Thymus (tissue), 11 donors: ENCODE data around the gene CLIC1. TPM values are rescaled to one million over a fixed set of nuclear protein-coding genes. Genes with fewer than 3 reads are reported as not detected.

Experiments used
- DNase-seq, 9 donors: peaks; one replicate each; pipeline ENCODE4 v3.0.0-alpha.2; 2013; ENCODE audit warnings: low spot score in 9 of 9, low read depth in 6 of 9, missing footprints in 1 of 9
- H3K27ac ChIP-seq, 2 donors: one replicate each; pipeline ENCODE4 v1.5.1; 2013; ENCODE audit warnings: control low read depth in 1 of 2, low read depth in 1 of 2, low read length in 1 of 2, mild to moderate bottlenecking in 1 of 2, moderate library complexity in 1 of 2
- H3K27me3 ChIP-seq, 2 donors: one replicate each; pipeline ENCODE4 v1.5.1; 2013; ENCODE audit warnings: low read length in 1 of 2; ENCODE audit not compliant: control insufficient read depth in 2 of 2, insufficient read depth in 1 of 2
- H3K36me3 ChIP-seq, 2 donors: one replicate each; pipeline ENCODE4 v1.5.1; 2013; ENCODE audit warnings: low read length in 1 of 2, mild to moderate bottlenecking in 1 of 2, moderate library complexity in 1 of 2; ENCODE audit not compliant: control insufficient read depth in 2 of 2, insufficient read depth in 2 of 2
- H3K4me1 ChIP-seq, 2 donors: one replicate each; pipeline ENCODE4 v1.5.1; 2013; ENCODE audit warnings: low read length in 2 of 2; ENCODE audit not compliant: control insufficient read depth in 2 of 2, insufficient read depth in 2 of 2
- H3K4me3 ChIP-seq, 2 donors: one replicate each; pipeline ENCODE4 v1.5.1; 2013; ENCODE audit warnings: low read length in 2 of 2, control low read depth in 1 of 2, mild to moderate bottlenecking in 1 of 2
- H3K9me3 ChIP-seq, 2 donors: one replicate each; pipeline ENCODE4 v1.5.1; 2013; ENCODE audit warnings: low read length in 1 of 2, mild to moderate bottlenecking in 1 of 2; ENCODE audit not compliant: control insufficient read depth in 2 of 2, insufficient read depth in 1 of 2
- WGBS: extraction: QIAGEN DNeasy Blood & Tissue Kit; methylation state at CpG from one replicate; pipeline ENCODE4 v1.1.7; 2013; 5-methylcytosine and 5-hydroxymethylcytosine counted together
- polyA plus RNA-seq: library from polyadenylated mRNA; stranded (reverse); fragments of 200-250 nt; gene quantifications from one replicate; pipeline ENCODE4 v1.2.3, GENCODE V29; 2013
- total RNA-seq: library from RNA; stranded (reverse); fragments of 120-200 nt; gene quantifications from one replicate; pipeline ENCODE4 v1.2.4, GENCODE V29; 2013
- donor health status: healthy.

Gene CLIC1
- total and polyA plus RNA-seq, 2 donors: 337 to 431 TPM

DNA sequence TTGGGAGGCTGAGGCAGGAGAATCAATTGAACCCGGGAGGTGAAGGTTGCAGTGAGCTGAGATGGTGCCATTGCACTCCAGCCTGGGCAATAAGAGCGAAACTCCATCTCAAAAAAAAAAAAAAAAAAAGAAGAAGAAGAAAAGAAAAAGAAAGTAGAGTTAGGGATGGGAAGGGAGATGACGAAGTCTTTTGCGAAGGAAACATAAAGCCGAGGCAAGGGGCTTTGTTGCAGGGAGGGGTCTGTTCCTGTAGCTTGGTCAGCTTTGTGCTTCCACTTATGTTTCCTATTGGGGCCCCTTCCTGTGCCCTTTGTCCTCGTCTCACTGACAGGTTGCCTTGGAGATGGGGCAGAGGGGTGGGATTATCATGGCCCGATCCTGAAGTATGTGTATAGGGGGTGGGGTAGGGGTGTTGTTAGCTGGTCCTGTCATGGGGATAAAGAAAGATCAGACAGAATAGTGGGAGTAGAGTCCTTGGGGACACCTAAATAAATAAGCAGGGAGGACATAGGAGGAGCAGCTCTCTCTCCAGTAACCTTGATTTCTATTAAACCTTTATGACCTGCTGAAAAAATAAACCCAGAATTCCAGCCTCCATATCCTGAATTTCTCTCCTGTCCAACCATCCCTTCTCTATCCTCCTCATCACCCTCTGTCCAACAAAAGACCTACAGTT is 1.1 kb upstream of the CLIC1 start:
- 11% methylated on average over 7 of the region's 7 CpGs for WGBS
- peaks cover 13 to 29% of the 10 kb centered on the region in 2 donors for H3K36me3 ChIP-seq
- H3K4me3 ChIP-seq: peak overlapping the region; percentile 34 to 82
- H3K9me3 ChIP-seq: peaks cover 0 to 3% of the 10 kb centered on the region in 2 donors
- H3K4me1 ChIP-seq: peaks cover 39 to 75% of the 10 kb centered on the region in 2 donors
- H3K27ac ChIP-seq: peak overlapping the region; percentile 85 to 99
- no peaks in the 10 kb centered on the region for H3K27me3 ChIP-seq
- DNase-seq: peak in 3 of 9 donors; percentile 24 to 60 (median 30)

DNA sequence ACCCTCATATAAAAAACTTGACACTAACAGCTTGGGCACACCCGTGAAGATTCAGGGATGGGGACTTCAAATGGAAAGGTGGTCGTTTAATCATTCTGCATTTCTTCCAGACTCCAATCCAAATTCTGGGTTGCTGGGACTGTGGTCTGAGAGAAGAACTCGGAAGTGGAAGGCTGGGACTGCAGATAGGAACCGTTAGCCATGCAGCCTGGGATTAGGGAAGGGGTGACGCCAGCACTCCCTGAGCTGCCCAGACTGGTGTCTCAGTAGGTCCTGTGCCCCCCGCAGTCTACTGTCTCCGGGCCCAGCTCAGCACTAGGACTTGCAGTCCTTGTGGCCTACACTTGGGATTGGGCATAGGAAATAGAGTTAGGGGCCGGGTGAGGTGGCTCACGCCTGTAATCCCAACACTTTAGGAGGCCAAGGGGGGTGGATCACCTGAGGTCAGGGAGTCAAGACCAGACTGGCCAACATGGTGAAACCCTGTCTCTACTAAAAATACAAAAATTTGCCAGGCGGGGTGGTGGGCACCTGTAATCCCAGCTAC is 511 bp upstream of the CLIC1 start:
- peaks cover 39 to 75% of the 10 kb centered on the region in 2 donors for H3K4me1 ChIP-seq
- WGBS: 15% methylated on average over 10 of the region's 10 CpGs
- H3K9me3 ChIP-seq: peaks cover 0 to 3% of the 10 kb centered on the region in 2 donors
- peak overlapping the region; percentile 91 to 99 for H3K27ac ChIP-seq
- H3K36me3 ChIP-seq: peaks cover 17 to 30% of the 10 kb centered on the region in 2 donors
- no peaks in the 10 kb centered on the region for H3K27me3 ChIP-seq
- H3K4me3 ChIP-seq: peak overlapping the region; percentile 61 to 86
- no peak for DNase-seq

DNA sequence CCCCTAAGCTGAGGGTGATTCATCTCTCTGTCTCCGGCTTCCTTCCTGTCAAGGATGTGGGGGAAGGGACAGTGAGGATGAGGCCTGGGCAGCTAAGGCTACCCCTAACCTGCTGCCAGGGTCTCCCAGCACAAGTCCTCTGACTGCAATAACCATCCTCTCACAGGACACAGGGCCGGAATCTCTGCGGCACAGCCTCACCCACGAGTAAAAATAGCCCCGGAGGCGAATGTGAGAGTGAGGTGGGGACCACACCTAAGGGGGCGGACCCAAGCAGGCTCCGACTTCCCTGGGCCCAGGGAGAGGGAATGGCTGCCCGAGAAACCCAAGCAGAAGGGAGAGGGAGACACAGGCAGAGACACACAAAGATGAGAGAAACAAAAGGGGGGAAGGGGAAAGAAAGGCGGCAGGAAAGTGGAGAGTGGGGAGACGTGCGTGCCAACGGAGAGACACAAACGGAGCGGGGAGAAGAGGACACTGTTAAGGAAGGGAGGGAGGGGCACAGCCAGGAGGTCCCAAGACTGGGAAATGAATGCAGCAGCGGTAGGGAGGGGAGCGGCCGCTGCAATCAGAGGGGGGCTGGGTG is 1.4 kb downstream of the CLIC1 start:
- no peaks in the 10 kb centered on the region for H3K27me3 ChIP-seq
- H3K4me1 ChIP-seq: peaks cover 32 to 63% of the 10 kb centered on the region in 2 donors
- DNase-seq: peak in 3 of 9 donors; percentile 24 to 59 (median 35)
- H3K9me3 ChIP-seq: no peaks in the 10 kb centered on the region
- peak overlapping the region; percentile 61 to 86 for H3K4me3 ChIP-seq
- under 1% methylated on average over 18 of the region's 18 CpGs for WGBS
- H3K27ac ChIP-seq: peak overlapping the region; percentile 91 to 99
- H3K36me3 ChIP-seq: peaks cover 23 to 38% of the 10 kb centered on the region in 2 donors

DNA sequence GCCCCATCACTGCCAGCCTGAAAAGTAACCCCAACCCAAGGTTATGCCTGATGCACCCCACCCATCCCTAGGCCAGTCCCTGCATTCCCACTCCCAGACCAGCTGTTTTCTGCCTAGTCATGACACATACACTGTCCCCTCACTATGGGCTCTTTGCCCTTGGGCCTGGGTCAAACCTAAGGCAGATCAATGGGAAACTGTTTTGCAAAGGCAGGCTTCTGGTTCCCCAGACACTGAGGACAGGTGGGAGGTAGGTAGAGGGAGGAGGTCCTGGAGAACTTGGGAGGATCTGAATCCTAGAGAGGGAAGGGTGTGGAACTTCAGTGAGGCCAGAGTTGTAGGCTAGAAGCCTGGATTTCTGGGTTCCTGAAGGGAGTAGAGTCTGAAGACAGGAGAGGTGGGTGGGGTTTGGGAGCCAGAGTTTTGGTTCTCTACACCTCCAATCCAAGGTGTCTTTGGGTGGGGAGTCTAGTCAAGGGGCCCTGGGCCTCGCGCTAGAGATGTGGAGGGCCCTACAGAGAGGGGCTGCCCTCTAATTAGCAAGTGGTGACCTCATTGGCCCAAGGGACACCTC is 2.0 kb downstream of the CLIC1 start:
- H3K4me1 ChIP-seq: peaks cover 29 to 65% of the 10 kb centered on the region in 2 donors
- H3K36me3 ChIP-seq: peaks cover 23 to 38% of the 10 kb centered on the region in 2 donors
- H3K9me3 ChIP-seq: no peaks in the 10 kb centered on the region
- no peaks in the 10 kb centered on the region for H3K27me3 ChIP-seq
- H3K4me3 ChIP-seq: peak overlapping the region; percentile 61 to 86
- 35% methylated on average over 2 of the region's 2 CpGs for WGBS
- no peak for DNase-seq
- peak overlapping the region; percentile 91 to 99 for H3K27ac ChIP-seq

DNA sequence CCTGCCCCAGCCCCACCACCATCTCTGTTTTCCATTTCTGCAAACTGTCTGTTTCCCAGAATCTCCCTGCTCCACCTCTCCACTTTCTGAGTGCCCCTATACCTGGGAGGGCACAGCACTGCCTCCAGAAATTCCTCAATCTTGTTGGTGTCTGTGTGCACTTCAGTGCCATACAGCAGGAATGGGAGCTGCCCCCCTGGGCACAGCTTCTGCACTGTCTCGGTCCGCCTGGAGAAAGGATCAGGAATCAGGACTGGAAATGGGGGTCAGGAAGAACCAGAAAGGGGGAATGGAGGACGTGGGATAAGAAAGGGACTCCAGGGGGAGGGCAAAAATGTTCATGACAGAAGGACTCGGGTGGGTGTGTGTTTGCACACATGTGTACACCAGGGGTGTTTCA is 2.6 kb downstream of the CLIC1 start:
- no peak for DNase-seq
- H3K27me3 ChIP-seq: no peaks in the 10 kb centered on the region
- 96% methylated on average over 4 of the region's 4 CpGs for WGBS
- H3K36me3 ChIP-seq: peaks cover 23 to 38% of the 10 kb centered on the region in 2 donors
- H3K4me3 ChIP-seq: no peak overlapping the region
- no peaks in the 10 kb centered on the region for H3K9me3 ChIP-seq
- H3K27ac ChIP-seq: no peak overlapping the region
- H3K4me1 ChIP-seq: peaks cover 25 to 65% of the 10 kb centered on the region in 2 donors

DNA sequence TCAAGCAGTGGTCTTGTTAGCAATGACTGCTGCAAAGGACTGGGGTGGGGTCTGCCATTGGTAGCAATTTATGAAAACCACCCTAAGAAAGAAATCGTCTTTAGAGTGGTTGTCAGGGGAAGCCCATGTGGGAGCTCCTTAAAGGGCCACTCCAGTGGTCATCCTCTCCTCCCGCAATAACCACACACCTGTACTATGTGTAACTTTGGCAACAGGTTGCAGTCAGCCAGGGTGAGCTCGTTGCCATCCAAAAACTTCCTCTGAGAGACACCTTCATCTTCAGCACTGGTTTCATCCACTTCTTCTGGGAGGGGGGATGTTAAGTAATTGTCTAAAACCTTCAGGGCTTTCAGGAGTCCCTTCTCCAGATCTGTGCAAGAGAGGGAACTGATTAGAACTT is 4.3 kb downstream of the CLIC1 start:
- no peak overlapping the region for H3K4me3 ChIP-seq
- H3K4me1 ChIP-seq: peaks cover 31 to 65% of the 10 kb centered on the region in 2 donors
- peaks cover 23 to 38% of the 10 kb centered on the region in 2 donors for H3K36me3 ChIP-seq
- no peaks in the 10 kb centered on the region for H3K9me3 ChIP-seq
- H3K27me3 ChIP-seq: no peaks in the 10 kb centered on the region
- no peak overlapping the region for H3K27ac ChIP-seq
- no peak for DNase-seq
- 93% methylated on average over 3 of the region's 3 CpGs for WGBS

DNA sequence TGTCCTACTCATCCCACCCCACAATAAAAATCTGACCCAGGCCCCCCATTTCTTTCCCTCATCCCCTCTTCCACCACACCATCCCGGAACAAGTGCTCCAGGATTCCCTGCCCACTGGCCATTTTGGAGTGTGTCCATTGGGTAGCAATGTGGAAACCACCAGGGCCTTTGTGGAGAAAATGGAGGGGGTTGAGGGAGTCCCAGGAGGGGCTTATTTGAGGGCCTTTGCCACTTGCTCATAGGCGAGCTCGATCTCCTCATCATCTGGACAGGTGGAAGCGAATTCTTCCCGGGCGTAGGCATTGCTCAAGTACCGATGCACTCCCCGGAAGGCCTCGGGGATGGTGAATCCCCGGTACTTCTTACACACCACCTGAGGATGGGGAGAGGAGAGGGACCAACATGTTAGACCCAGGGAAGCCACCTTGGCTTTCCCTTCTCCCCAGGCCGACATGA is 5.7 kb downstream of the CLIC1 start:
- 97% methylated on average over 11 of the region's 11 CpGs for WGBS
- no peaks in the 10 kb centered on the region for H3K9me3 ChIP-seq
- no peak overlapping the region for H3K27ac ChIP-seq
- H3K4me1 ChIP-seq: peaks cover 28 to 71% of the 10 kb centered on the region in 2 donors
- H3K36me3 ChIP-seq: peaks cover 23 to 46% of the 10 kb centered on the region in 2 donors
- no peak for DNase-seq
- no peak overlapping the region for H3K4me3 ChIP-seq
- H3K27me3 ChIP-seq: no peaks in the 10 kb centered on the region

DNA sequence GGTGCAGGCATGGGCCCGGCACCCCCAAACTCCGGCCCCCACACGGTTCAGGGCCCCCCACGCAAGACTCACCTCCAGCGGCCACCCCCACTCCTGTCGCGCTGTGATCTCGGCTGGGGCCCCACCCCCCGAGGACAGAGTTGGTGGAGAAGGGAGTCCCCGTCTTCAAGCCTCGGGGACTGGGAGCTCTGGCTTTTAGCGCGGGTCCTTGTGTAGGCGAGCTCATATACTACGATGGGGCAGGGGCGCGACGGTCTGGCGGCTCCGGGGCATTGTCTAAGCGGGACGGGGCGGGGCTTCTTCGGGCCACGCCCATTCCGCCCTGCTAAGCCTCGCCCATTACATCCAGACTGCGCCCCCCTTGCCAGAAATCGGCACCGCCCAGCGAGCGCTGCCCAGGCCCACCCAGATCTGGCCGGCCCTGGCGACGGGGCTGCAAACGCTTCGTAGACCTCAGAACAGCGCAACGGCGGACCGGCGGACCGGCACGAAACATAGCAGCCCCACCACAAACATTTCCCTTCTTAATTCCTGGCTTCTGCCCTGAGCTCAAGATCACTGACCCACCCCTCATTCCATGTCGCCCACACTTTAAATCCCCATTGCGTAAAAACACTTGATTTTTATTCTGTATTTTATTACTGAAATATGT is 6.2 kb downstream of the CLIC1 start:
- 6% methylated on average over 46 of the region's 46 CpGs for WGBS
- peak in 4 of 9 donors; percentile 78 to 86 (median 82) for DNase-seq

More for the DNA sequence above, 6.2 kb downstream of the CLIC1 start:
- Histone ChIP-seq H3K36me3 (peaks cover 23 to 46% of the 10 kb centered on the region in 2 donors), H3K4me1 (peaks cover 28 to 68% of the 10 kb centered on the region in 2 donors), H3K4me3 (peak overlapping the region; percentile 71 to 74), H3K9me3 (no peaks in the 10 kb centered on the region), H3K27me3 (no peaks in the 10 kb centered on the region), H3K27ac (peak overlapping the region; percentile 61 to 64)
